Measurements from ENCODE around the gene SLC25A25. TPM values are rescaled to one million over a fixed set of nuclear protein-coding genes. Genes with fewer than 3 reads are reported as not detected.
"Not testable (repeated sequence)": the region's sequence is repeated elsewhere in the genome, so short reads cannot be mapped to it uniquely, and the experiment has no call there.

SLC25A25 gene
- total and polyA plus RNA-seq, 5 donors from 2014 or later = 11.3 to 13.8 (median 12.0) TPM

GRCh38 chr9:128042043-128042442 is 26.0 kb upstream of the SLC25A25 start:
- H3K4me3 ChIP-seq (ENCODE audit: low read depth, low read length) = no peak overlapping the region
- H3K4me1 ChIP-seq (ENCODE audit: control insufficient read depth, insufficient read depth, low read length, poor library complexity, severe bottlenecking) = no peaks in the 10 kb centered on the region
- no peaks in the 10 kb centered on the region for H3K36me3 ChIP-seq (ENCODE audit: control insufficient read depth, insufficient read depth, low read length)
- no peaks in the 10 kb centered on the region for H3K27me3 ChIP-seq (ENCODE audit: control insufficient read depth, insufficient read depth, low read length)
- Mint-ChIP-seq H3K4me1 (peaks cover 0 to 2% (median under 1%) of the 10 kb centered on the region in 4 donors), H3K4me3 (no peak overlapping the region), H3K27me3 (no peaks in the 10 kb centered on the region), H3K9me3 (no peaks in the 10 kb centered on the region), H3K27ac (no peak overlapping the region), H3K36me3 (no peaks in the 10 kb centered on the region)
- ATAC-seq (ENCODE audit: low read depth in 2 of 2) (no peak), DNase-seq (no peak)
- no peak overlapping the region for H3K27ac ChIP-seq (ENCODE audit: insufficient read depth, low read length, poor library complexity, severe bottlenecking)
- H3K9me3 ChIP-seq (ENCODE audit: control insufficient read depth in 2 of 2, low read length in 2 of 2) = no peaks in the 10 kb centered on the region

- no peaks in the 10 kb centered on the region for H3K4me1 ChIP-seq (ENCODE audit: control insufficient read depth, insufficient read depth, low read length, poor library complexity, severe bottlenecking)
- H3K4me3 ChIP-seq (ENCODE audit: low read depth, low read length) = no peak overlapping the region
- ATAC-seq (ENCODE audit: low read depth in 2 of 2) (no peak), DNase-seq (no peak)
- no peaks in the 10 kb centered on the region for H3K36me3 ChIP-seq (ENCODE audit: control insufficient read depth, insufficient read depth, low read length)
- no peaks in the 10 kb centered on the region for H3K9me3 ChIP-seq (ENCODE audit: control insufficient read depth in 2 of 2, low read length in 2 of 2)
- no peak overlapping the region for H3K27ac ChIP-seq (ENCODE audit: insufficient read depth, low read length, poor library complexity, severe bottlenecking)
- no peaks in the 10 kb centered on the region for H3K27me3 Mint-ChIP-seq
- H3K27me3 ChIP-seq (ENCODE audit: control insufficient read depth, insufficient read depth, low read length) = no peaks in the 10 kb centered on the region
- H3K27ac Mint-ChIP-seq = peak overlapping the region in 1 of 3 donors; percentile 53
- peaks cover 0 to 2% (median under 1%) of the 10 kb centered on the region in 4 donors for H3K4me1 Mint-ChIP-seq
- no peak overlapping the region for H3K4me3 Mint-ChIP-seq
- H3K9me3 Mint-ChIP-seq = no peaks in the 10 kb centered on the region
- H3K36me3 Mint-ChIP-seq = no peaks in the 10 kb centered on the region
Measured at GRCh38 chr9:128043467-128043868, 24.6 kb upstream of the SLC25A25 start.

- not testable (repeated sequence) for H3K4me3 ChIP-seq (ENCODE audit: low read depth, low read length); DNase-seq; ATAC-seq (ENCODE audit: low read depth in 2 of 2); H3K4me3 Mint-ChIP-seq; H3K27me3 Mint-ChIP-seq; H3K27ac ChIP-seq (ENCODE audit: insufficient read depth, low read length, poor library complexity, severe bottlenecking); H3K9me3 ChIP-seq (ENCODE audit: control insufficient read depth in 2 of 2, low read length in 2 of 2); H3K27ac Mint-ChIP-seq; H3K36me3 ChIP-seq (ENCODE audit: control insufficient read depth, insufficient read depth, low read length); H3K27me3 ChIP-seq (ENCODE audit: control insufficient read depth, insufficient read depth, low read length); H3K36me3 Mint-ChIP-seq; H3K9me3 Mint-ChIP-seq; H3K4me1 Mint-ChIP-seq; H3K4me1 ChIP-seq (ENCODE audit: control insufficient read depth, insufficient read depth, low read length, poor library complexity, severe bottlenecking)
Measured at GRCh38 chr9:128045409-128045808, 22.6 kb upstream of the SLC25A25 start.

GRCh38 chr9:128045831-128046230 is 22.2 kb upstream of the SLC25A25 start:
- H3K4me1 Mint-ChIP-seq = peaks cover 0 to 3% (median 1%) of the 10 kb centered on the region in 4 donors

GRCh38 chr9:128047231-128047630 is 20.8 kb upstream of the SLC25A25 start:
- no peak overlapping the region for H3K4me3 ChIP-seq (ENCODE audit: low read depth, low read length)

More at GRCh38 chr9:128045831-128046230, 22.2 kb upstream of the SLC25A25 start:
- Histone ChIP-seq H3K9me3 (ENCODE audit: control insufficient read depth in 2 of 2, low read length in 2 of 2) (no peaks in the 10 kb centered on the region), H3K27ac (ENCODE audit: insufficient read depth, low read length, poor library complexity, severe bottlenecking) (no peak overlapping the region), H3K36me3 (ENCODE audit: control insufficient read depth, insufficient read depth, low read length) (no peaks in the 10 kb centered on the region), H3K4me1 (ENCODE audit: control insufficient read depth, insufficient read depth, low read length, poor library complexity, severe bottlenecking) (no peaks in the 10 kb centered on the region), H3K4me3 (ENCODE audit: low read depth, low read length) (no peak overlapping the region), H3K27me3 (ENCODE audit: control insufficient read depth, insufficient read depth, low read length) (no peaks in the 10 kb centered on the region)
- ATAC-seq (ENCODE audit: low read depth in 2 of 2) (no peak), DNase-seq (no peak)
- Mint-ChIP-seq H3K27ac (no peak overlapping the region), H3K27me3 (no peaks in the 10 kb centered on the region), H3K36me3 (no peaks in the 10 kb centered on the region), H3K4me3 (no peak overlapping the region), H3K9me3 (peaks cover 0 to 1% (median 0%) of the 10 kb centered on the region in 7 donors)

GRCh38 chr9:128048663-128049062 is 19.4 kb upstream of the SLC25A25 start:
- no peaks in the 10 kb centered on the region for H3K27me3 ChIP-seq (ENCODE audit: control insufficient read depth, insufficient read depth, low read length)
- peak in 1 of 2 donors; percentile 60 for ATAC-seq (ENCODE audit: low read depth in 2 of 2)
- no peaks in the 10 kb centered on the region for H3K36me3 ChIP-seq (ENCODE audit: control insufficient read depth, insufficient read depth, low read length)
- H3K9me3 Mint-ChIP-seq = peaks cover 0 to 1% (median 0%) of the 10 kb centered on the region in 7 donors
- H3K9me3 ChIP-seq (ENCODE audit: control insufficient read depth in 2 of 2, low read length in 2 of 2) = no peaks in the 10 kb centered on the region
- H3K4me3 ChIP-seq (ENCODE audit: low read depth, low read length) = no peak overlapping the region
- H3K4me1 Mint-ChIP-seq = peaks cover 0 to 2% (median 0%) of the 10 kb centered on the region in 4 donors
- H3K27ac Mint-ChIP-seq = peak overlapping the region in 1 of 3 donors; percentile 20
- no peak overlapping the region for H3K4me3 Mint-ChIP-seq
- no peaks in the 10 kb centered on the region for H3K4me1 ChIP-seq (ENCODE audit: control insufficient read depth, insufficient read depth, low read length, poor library complexity, severe bottlenecking)
- H3K27ac ChIP-seq (ENCODE audit: insufficient read depth, low read length, poor library complexity, severe bottlenecking) = no peak overlapping the region
- no peaks in the 10 kb centered on the region for H3K36me3 Mint-ChIP-seq
- no peak for DNase-seq
- H3K27me3 Mint-ChIP-seq = no peaks in the 10 kb centered on the region

More at GRCh38 chr9:128047231-128047630, 20.8 kb upstream of the SLC25A25 start:
- ATAC-seq (ENCODE audit: low read depth in 2 of 2) (no peak), DNase-seq (no peak)
- no peaks in the 10 kb centered on the region for H3K36me3 Mint-ChIP-seq
- H3K4me3 Mint-ChIP-seq = no peak overlapping the region
- no peaks in the 10 kb centered on the region for H3K27me3 Mint-ChIP-seq
- H3K27ac ChIP-seq (ENCODE audit: insufficient read depth, low read length, poor library complexity, severe bottlenecking) = no peak overlapping the region
- H3K27ac Mint-ChIP-seq = no peak overlapping the region
- H3K4me1 Mint-ChIP-seq = peaks cover 0 to 2% (median 0%) of the 10 kb centered on the region in 4 donors
- H3K27me3 ChIP-seq (ENCODE audit: control insufficient read depth, insufficient read depth, low read length) = no peaks in the 10 kb centered on the region
- no peaks in the 10 kb centered on the region for H3K36me3 ChIP-seq (ENCODE audit: control insufficient read depth, insufficient read depth, low read length)
- no peaks in the 10 kb centered on the region for H3K9me3 ChIP-seq (ENCODE audit: control insufficient read depth in 2 of 2, low read length in 2 of 2)
- no peaks in the 10 kb centered on the region for H3K4me1 ChIP-seq (ENCODE audit: control insufficient read depth, insufficient read depth, low read length, poor library complexity, severe bottlenecking)
- peaks cover 0 to 1% (median 0%) of the 10 kb centered on the region in 7 donors for H3K9me3 Mint-ChIP-seq

GRCh38 chr9:128049843-128050242 is 18.2 kb upstream of the SLC25A25 start:
- Histone ChIP-seq H3K36me3 (ENCODE audit: control insufficient read depth, insufficient read depth, low read length) (no peaks in the 10 kb centered on the region), H3K27ac (ENCODE audit: insufficient read depth, low read length, poor library complexity, severe bottlenecking) (no peak overlapping the region), H3K9me3 (ENCODE audit: control insufficient read depth in 2 of 2, low read length in 2 of 2) (no peaks in the 10 kb centered on the region), H3K4me3 (ENCODE audit: low read depth, low read length) (no peak overlapping the region), H3K4me1 (ENCODE audit: control insufficient read depth, insufficient read depth, low read length, poor library complexity, severe bottlenecking) (no peaks in the 10 kb centered on the region), H3K27me3 (ENCODE audit: control insufficient read depth, insufficient read depth, low read length) (no peaks in the 10 kb centered on the region)
- no peak for DNase-seq
- Mint-ChIP-seq H3K4me1 (peaks cover 0 to 2% (median under 1%) of the 10 kb centered on the region in 4 donors), H3K4me3 (no peak overlapping the region), H3K27me3 (no peaks in the 10 kb centered on the region), H3K36me3 (no peaks in the 10 kb centered on the region), H3K9me3 (peaks cover 0 to 1% (median 0%) of the 10 kb centered on the region in 7 donors), H3K27ac (no peak overlapping the region)
- ATAC-seq (ENCODE audit: low read depth in 2 of 2) = no peak

- Mint-ChIP-seq H3K4me3 (no peak overlapping the region), H3K36me3 (no peaks in the 10 kb centered on the region), H3K4me1 (peaks cover 0 to 2% (median under 1%) of the 10 kb centered on the region in 4 donors), H3K27me3 (no peaks in the 10 kb centered on the region), H3K27ac (no peak overlapping the region), H3K9me3 (peaks cover 0 to 1% (median 0%) of the 10 kb centered on the region in 7 donors)
- no peak overlapping the region for H3K27ac ChIP-seq (ENCODE audit: insufficient read depth, low read length, poor library complexity, severe bottlenecking)
- no peaks in the 10 kb centered on the region for H3K4me1 ChIP-seq (ENCODE audit: control insufficient read depth, insufficient read depth, low read length, poor library complexity, severe bottlenecking)
- H3K4me3 ChIP-seq (ENCODE audit: low read depth, low read length) = no peak overlapping the region
- no peaks in the 10 kb centered on the region for H3K9me3 ChIP-seq (ENCODE audit: control insufficient read depth in 2 of 2, low read length in 2 of 2)
- H3K27me3 ChIP-seq (ENCODE audit: control insufficient read depth, insufficient read depth, low read length) = no peaks in the 10 kb centered on the region
- no peak for ATAC-seq (ENCODE audit: low read depth in 2 of 2)
- no peaks in the 10 kb centered on the region for H3K36me3 ChIP-seq (ENCODE audit: control insufficient read depth, insufficient read depth, low read length)
- DNase-seq = no peak
Measured at GRCh38 chr9:128051932-128052709, 15.9 kb upstream of the SLC25A25 start.

Data from CD4-positive, CD25-positive, alpha-beta regulatory T cell (primary cell).